A549 (cell line): ENCODE data around the gene TEP1.

Experiments used
- BHLHE40 ChIP-seq: IDR thresholded peaks from 2 replicates; pipeline ENCODE4 v1.6.1; 2012; ENCODE audit warnings: low read depth, low read length, inconsistent platforms
- CTCF ChIP-seq: fragments of >200 bp; sonication (Bioruptor Twin); formaldehyde crosslinking; IDR thresholded peaks from 3 replicates; pipeline ENCODE4 v1.5.1; 2016
- EHMT2 ChIP-seq: fragments of 200-600 bp; sonication (generic); IDR thresholded peaks from 2 replicates; pipeline ENCODE4 v1.6.1; 2016; ENCODE audit warnings: antibody characterized with exemption, low read depth, mild to moderate bottlenecking, moderate library complexity
- HDAC2 ChIP-seq: fragments of 200-600 bp; sonication (generic); IDR thresholded peaks from 2 replicates; pipeline ENCODE4 v1.6.1; 2016
- HOXA7 ChIP-seq: fragments of 250-450 bp; sonication (Bioruptor Pico); IDR thresholded peaks from 2 replicates; pipeline ENCODE4 v1.5.0; 2020; ENCODE audit warnings: mild to moderate bottlenecking, moderate library complexity
- MAX ChIP-seq: IDR thresholded peaks from 2 replicates; pipeline ENCODE4 v1.6.1; 2012
- MYC ChIP-seq: IDR thresholded peaks from 2 replicates; pipeline ENCODE4 v1.6.1; 2012; ENCODE audit warnings: mild to moderate bottlenecking, inconsistent platforms, low read length, improper control_type of control experiment, borderline replicate concordance
- POLR2A ChIP-seq: IDR thresholded peaks from 2 replicates; pipeline ENCODE4 v1.6.1; 2012; ENCODE audit warnings: mild to moderate bottlenecking, low read length
- RAD21 ChIP-seq, 2 experiments: fragments of >200 bp in 1 of 2; sonication (Bioruptor Twin) in 1 of 2; formaldehyde crosslinking in 1 of 2; IDR thresholded peaks in 1 of 2; conservative IDR thresholded peaks in 1 of 2; 2 replicates in 1 of 2; 3 replicates in 1 of 2; pipeline ENCODE4 v1.6.1; 2012 to 2018; ENCODE audit warnings: inconsistent platforms in 1 of 2
- RCOR1 ChIP-seq: fragments of 150-350 bp; IDR thresholded peaks from 2 replicates; pipeline ENCODE4 v1.6.1; 2014; ENCODE audit warnings: antibody characterized with exemption, low read length, low read depth
- SMC3 ChIP-seq: fragments of >200 bp; sonication (Bioruptor Twin); formaldehyde crosslinking; IDR thresholded peaks from 3 replicates; pipeline ENCODE4 v1.6.1; 2018; ENCODE audit warnings: inconsistent platforms
- USF2 ChIP-seq: fragments of 450-650 bp; IDR thresholded peaks from 2 replicates; pipeline ENCODE4 v1.6.1; 2014; ENCODE audit warnings: antibody characterized with exemption

- no peak for TF ChIP-seq CTCF
- no peak for TF ChIP-seq POLR2A
- TF ChIP-seq RCOR1 = no peak
- TF ChIP-seq HOXA7 (CRISPR knock-in tag) = no peak
- TF ChIP-seq USF2 = no peak
- TF ChIP-seq MYC = no peak
- TF ChIP-seq RAD21 (conservative IDR thresholded peaks at IDR 0.05 in 1 of 2, IDR thresholded peaks at IDR 0.05 in 1 of 2) = no peak
- no peak for TF ChIP-seq EHMT2
- TF ChIP-seq BHLHE40 = no peak
- TF ChIP-seq HDAC2 = no peak
- TF ChIP-seq SMC3 = no peak
- no peak for TF ChIP-seq MAX
Measured at GRCh38 chr14:20380681-20381080, 32.6 kb downstream of the TEP1 start.
